ENCODE measurements around the gene FAH. TPM values are rescaled to one million over a fixed set of nuclear protein-coding genes. Genes with fewer than 3 reads are reported as not detected.

Gene FAH
- total and polyA plus RNA-seq, 7 donors, result 9.1 to 60.2 (median 20.7) TPM

GRCh38 chr15:80202641-80203360 lies 50.0 kb downstream of the FAH start:
- no peak overlapping the region for H3K27ac ChIP-seq
- DNase-seq, result no peak
- intact Hi-C loops (cut with DNase I), result no loop called here
- no peaks in the 10 kb centered on the region for H3K9me3 ChIP-seq
- H3K36me3 ChIP-seq (ENCODE audit: insufficient read depth in 1 of 2, low read depth in 1 of 2), result no peaks in the 10 kb centered on the region
- H3K4me1 ChIP-seq, result no peaks in the 10 kb centered on the region
- 43 to 52% (median 44%) methylated on average over 9 of the region's 9 CpGs for WGBS, 3 donors
- no peak overlapping the region for H3K4me3 ChIP-seq
- H3K27me3 ChIP-seq (ENCODE audit: insufficient read depth in 3 of 3, low read length in 2 of 3), result no peaks in the 10 kb centered on the region
- no peak for ATAC-seq
- no peak for TF ChIP-seq CTCF (IDR thresholded peaks at IDR 0.05)

DNA sequence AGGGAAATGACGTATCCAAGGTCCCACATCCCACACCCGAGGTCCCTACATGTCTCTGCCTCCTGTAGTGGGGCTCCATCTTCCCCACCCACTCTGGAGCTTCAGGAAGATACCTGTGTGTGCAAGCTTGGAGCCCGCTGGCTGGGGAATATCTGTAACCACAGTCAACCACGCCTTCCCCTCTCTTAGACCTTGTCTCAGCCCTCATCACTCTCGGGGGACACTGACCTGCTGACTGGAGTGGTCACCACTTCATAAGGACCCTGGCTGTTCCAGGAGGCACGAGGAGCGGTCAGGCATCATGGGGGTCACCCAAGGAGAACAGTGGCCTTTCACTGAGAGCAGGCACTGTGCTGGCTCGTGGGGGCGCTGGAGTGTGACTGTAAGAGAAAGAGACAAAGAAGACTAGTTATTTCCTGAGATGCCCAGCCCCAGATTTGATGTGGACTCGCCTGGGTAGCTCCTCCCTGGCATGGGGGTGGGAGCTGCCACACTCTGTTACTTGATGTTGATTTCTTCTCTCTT lies 50.6 kb downstream of the FAH start:
- H3K27me3 ChIP-seq (ENCODE audit: insufficient read depth in 3 of 3, low read length in 2 of 3), result no peaks in the 10 kb centered on the region
- TF ChIP-seq CTCF (IDR thresholded peaks at IDR 0.05), result no peak
- no peak overlapping the region for H3K27ac ChIP-seq
- no peaks in the 10 kb centered on the region for H3K4me1 ChIP-seq
- H3K9me3 ChIP-seq, result no peaks in the 10 kb centered on the region
- no peak overlapping the region for H3K4me3 ChIP-seq
- H3K36me3 ChIP-seq (ENCODE audit: insufficient read depth in 1 of 2, low read depth in 1 of 2), result no peaks in the 10 kb centered on the region
- ATAC-seq, result no peak
- intact Hi-C loops (cut with DNase I), result no loop called here
- no peak for DNase-seq
- WGBS, 3 donors, result 73 to 79% (median 79%) methylated on average over 10 of the region's 10 CpGs

- Histone ChIP-seq H3K9me3 (no peaks in the 10 kb centered on the region), H3K36me3 (ENCODE audit: insufficient read depth in 1 of 2, low read depth in 1 of 2) (no peaks in the 10 kb centered on the region), H3K4me1 (no peaks in the 10 kb centered on the region), H3K27me3 (ENCODE audit: insufficient read depth in 3 of 3, low read length in 2 of 3) (no peaks in the 10 kb centered on the region), H3K4me3 (no peak overlapping the region), H3K27ac (no peak overlapping the region)
- 92 to 94% (median 93%) methylated on average over 4 of the region's 4 CpGs for WGBS, 3 donors
- no peak for ATAC-seq
- no peak for DNase-seq
- intact Hi-C loops (cut with DNase I), result no loop called here
- no peak for TF ChIP-seq CTCF (IDR thresholded peaks at IDR 0.05)
These were observed 51.4 kb downstream of the FAH start for GRCh38 chr15:80204231-80204630.

GRCh38 chr15:80207887-80208286 lies 55.1 kb downstream of the FAH start:
- TF ChIP-seq CTCF (IDR thresholded peaks at IDR 0.05), result no peak
- H3K36me3 ChIP-seq (ENCODE audit: insufficient read depth in 1 of 2, low read depth in 1 of 2), result no peaks in the 10 kb centered on the region
- H3K4me3 ChIP-seq, result no peak overlapping the region
- no peak for DNase-seq
- H3K27me3 ChIP-seq (ENCODE audit: insufficient read depth in 3 of 3, low read length in 2 of 3), result no peaks in the 10 kb centered on the region
- intact Hi-C loops (cut with DNase I), result no loop called here
- no peak overlapping the region for H3K27ac ChIP-seq
- 57 to 68% (median 68%) methylated on average over 3 of the region's 3 CpGs for WGBS, 3 donors
- H3K4me1 ChIP-seq, result peaks cover 15% of the 10 kb centered on the region
- H3K9me3 ChIP-seq, result no peaks in the 10 kb centered on the region
- no peak for ATAC-seq
